Smooth muscle cell (in vitro differentiated cells): Measurements from ENCODE around the gene PGRMC2. TPM values are rescaled to one million over a fixed set of nuclear protein-coding genes. Genes with fewer than 3 reads are reported as not detected.

ENCODE experiments used
- DNase-seq: peaks from one replicate; lab custom pipeline; 2025; ENCODE audit not compliant: unreplicated experiment; lab: John Stamatoyannopoulos, UW
- H2AFZ ChIP-seq: fragments of 200-600 bp; sonication (generic); 2 replicates; pipeline ENCODE4 v1.6.0; 2016; ENCODE audit warnings: antibody characterized with exemption, low read depth, mild to moderate bottlenecking
- H3F3A ChIP-seq: fragments of 200-600 bp; sonication (generic); 2 replicates; pipeline ENCODE4 v1.6.0; 2017; ENCODE audit warnings: antibody characterized with exemption, low read depth
- H3K27ac ChIP-seq: fragments of 200-600 bp; sonication (generic); 2 replicates; pipeline ENCODE4 v1.5.1; 2016; ENCODE audit warnings: low read depth, mild to moderate bottlenecking
- H3K27me3 ChIP-seq: fragments of 200-600 bp; sonication (generic); 2 replicates; pipeline ENCODE4 v1.6.1; 2016; ENCODE audit warnings: low read depth, mild to moderate bottlenecking
- H3K36me3 ChIP-seq: fragments of 200-600 bp; sonication (generic); 2 replicates; pipeline ENCODE4 v1.5.1; 2016; ENCODE audit warnings: low read depth
- H3K4me1 ChIP-seq: fragments of 200-600 bp; sonication (generic); 2 replicates; pipeline ENCODE4 v1.5.1; 2016; ENCODE audit warnings: low read depth
- H3K4me2 ChIP-seq: fragments of 200-600 bp; sonication (generic); 2 replicates; pipeline ENCODE4 v1.6.0; 2016; ENCODE audit warnings: mild to moderate bottlenecking
- H3K4me3 ChIP-seq: fragments of 200-600 bp; sonication (generic); 2 replicates; pipeline ENCODE4 v1.5.1; 2016; ENCODE audit warnings: mild to moderate bottlenecking
- H3K79me2 ChIP-seq: fragments of 200-600 bp; sonication (generic); 2 replicates; pipeline ENCODE4 v1.6.0; 2016; ENCODE audit warnings: low read depth, mild to moderate bottlenecking
- H3K9ac ChIP-seq: fragments of 200-600 bp; sonication (generic); 2 replicates; pipeline ENCODE4 v1.6.0; 2016; ENCODE audit warnings: low read depth
- H3K9me3 ChIP-seq: fragments of 200-600 bp; sonication (generic); replicated peaks from 2 replicates; pipeline ENCODE4 v1.5.1; 2016; ENCODE audit warnings: low read depth
- H4K20me1 ChIP-seq: fragments of 200-600 bp; sonication (generic); 2 replicates; pipeline ENCODE4 v1.6.0; 2016; ENCODE audit warnings: low read depth
- WGBS: methylation state at CpG from one replicate; pipeline ENCODE4 v1.1.7; 2016; ENCODE audit warnings: low lambda C conversion rate; 5-methylcytosine and 5-hydroxymethylcytosine counted together
- polyA plus RNA-seq: library from polyadenylated mRNA; unstranded; fragments of >200 nt; fragmentation: Nextera tagmentation; extraction: Ambion mirVana; gene quantifications from 2 replicates; pipeline ENCODE4 v1.2.1, GENCODE V29; 2016
- total RNA-seq: library from RNA; depleted of rRNA; stranded (reverse); fragments of >200 nt; gene quantifications from 2 replicates; pipeline ENCODE4 v1.2.3, GENCODE V29; 2014
- TF ChIP-seq, protein P1 (sequence below): fragments of 200-600 bp; sonication (generic); IDR thresholded peaks from 2 replicates; pipeline ENCODE4 v1.5.1; 2017; ENCODE audit warnings: borderline replicate concordance, mild to moderate bottlenecking, antibody characterized with exemption; ENCODE audit not compliant: insufficient read depth, poor library complexity, severe bottlenecking

PGRMC2 gene
- total and polyA plus RNA-seq, 2 experiments from 2014 or later = 52.1 to 56.7 TPM

DNA sequence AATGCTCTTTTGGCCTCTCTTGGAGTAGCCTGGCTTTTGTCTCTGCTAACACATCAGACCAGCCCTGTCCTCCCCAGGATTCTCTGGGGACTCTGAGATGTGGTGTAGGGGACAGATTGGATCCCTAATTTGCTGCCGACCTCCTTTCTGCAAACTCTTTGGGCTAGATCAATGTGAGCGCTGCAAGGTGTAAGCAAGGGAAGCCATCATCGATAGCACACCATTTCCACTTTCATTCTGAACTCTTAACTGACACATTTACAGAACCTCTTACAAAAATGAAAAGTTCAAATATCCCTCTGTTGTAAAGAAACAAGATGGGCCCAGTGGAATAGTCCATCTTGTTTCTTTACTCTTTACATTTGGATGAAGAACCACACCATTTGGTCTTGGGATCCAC, 46.6 kb downstream of the PGRMC2 start:
- TF ChIP-seq, protein P1, sequence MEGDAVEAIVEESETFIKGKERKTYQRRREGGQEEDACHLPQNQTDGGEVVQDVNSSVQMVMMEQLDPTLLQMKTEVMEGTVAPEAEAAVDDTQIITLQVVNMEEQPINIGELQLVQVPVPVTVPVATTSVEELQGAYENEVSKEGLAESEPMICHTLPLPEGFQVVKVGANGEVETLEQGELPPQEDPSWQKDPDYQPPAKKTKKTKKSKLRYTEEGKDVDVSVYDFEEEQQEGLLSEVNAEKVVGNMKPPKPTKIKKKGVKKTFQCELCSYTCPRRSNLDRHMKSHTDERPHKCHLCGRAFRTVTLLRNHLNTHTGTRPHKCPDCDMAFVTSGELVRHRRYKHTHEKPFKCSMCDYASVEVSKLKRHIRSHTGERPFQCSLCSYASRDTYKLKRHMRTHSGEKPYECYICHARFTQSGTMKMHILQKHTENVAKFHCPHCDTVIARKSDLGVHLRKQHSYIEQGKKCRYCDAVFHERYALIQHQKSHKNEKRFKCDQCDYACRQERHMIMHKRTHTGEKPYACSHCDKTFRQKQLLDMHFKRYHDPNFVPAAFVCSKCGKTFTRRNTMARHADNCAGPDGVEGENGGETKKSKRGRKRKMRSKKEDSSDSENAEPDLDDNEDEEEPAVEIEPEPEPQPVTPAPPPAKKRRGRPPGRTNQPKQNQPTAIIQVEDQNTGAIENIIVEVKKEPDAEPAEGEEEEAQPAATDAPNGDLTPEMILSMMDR = no peak
- no peak overlapping the region for H3K4me2 ChIP-seq
- no peak for DNase-seq
- H3K36me3 ChIP-seq = no peaks in the 10 kb centered on the region
- no peaks in the 10 kb centered on the region for H3K4me1 ChIP-seq
- H3K9me3 ChIP-seq = no peaks in the 10 kb centered on the region
- no peaks in the 10 kb centered on the region for H3K79me2 ChIP-seq
- H3K27ac ChIP-seq = peak overlapping the region; percentile 82
- H3K27me3 ChIP-seq = no peaks in the 10 kb centered on the region
- no peaks in the 10 kb centered on the region for H4K20me1 ChIP-seq
- 99% methylated on average over 3 of the region's 3 CpGs for WGBS
- H2AFZ ChIP-seq = no peak overlapping the region
- no peak overlapping the region for H3K4me3 ChIP-seq
- no peaks in the 10 kb centered on the region for H3F3A ChIP-seq
- peak overlapping the region; percentile 43 for H3K9ac ChIP-seq

DNA sequence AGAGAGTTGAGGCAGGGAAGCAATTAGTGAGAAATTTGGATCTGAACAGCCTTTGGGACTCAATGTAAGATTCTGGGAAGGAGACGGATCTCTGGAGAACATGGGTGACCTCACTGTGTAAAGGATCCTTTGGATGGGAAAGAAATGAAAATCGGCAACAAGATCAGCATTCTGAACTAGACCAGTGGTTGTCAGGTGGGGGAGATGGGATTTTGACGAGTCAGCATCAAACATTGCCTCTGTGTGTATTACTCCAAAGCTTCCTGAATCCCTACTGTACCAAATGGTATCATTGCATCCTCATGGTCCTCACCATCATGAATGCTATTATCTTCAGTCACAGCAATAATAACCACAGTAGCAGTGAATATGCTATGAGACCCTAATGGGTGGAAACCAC, 52.8 kb downstream of the PGRMC2 start:
- 86% methylated on average over 3 of the region's 3 CpGs for WGBS
- Histone ChIP-seq H3K79me2 (no peaks in the 10 kb centered on the region), H4K20me1 (no peaks in the 10 kb centered on the region), H3K27ac (no peak overlapping the region), H3K4me2 (no peak overlapping the region), H3K36me3 (no peaks in the 10 kb centered on the region), H3K4me3 (no peak overlapping the region), H2AFZ (no peak overlapping the region), H3F3A (no peaks in the 10 kb centered on the region), H3K9me3 (no peaks in the 10 kb centered on the region), H3K9ac (no peak overlapping the region), H3K4me1 (no peaks in the 10 kb centered on the region), H3K27me3 (no peaks in the 10 kb centered on the region)
- TF ChIP-seq, protein P1 = no peak
- DNase-seq = no peak

DNA sequence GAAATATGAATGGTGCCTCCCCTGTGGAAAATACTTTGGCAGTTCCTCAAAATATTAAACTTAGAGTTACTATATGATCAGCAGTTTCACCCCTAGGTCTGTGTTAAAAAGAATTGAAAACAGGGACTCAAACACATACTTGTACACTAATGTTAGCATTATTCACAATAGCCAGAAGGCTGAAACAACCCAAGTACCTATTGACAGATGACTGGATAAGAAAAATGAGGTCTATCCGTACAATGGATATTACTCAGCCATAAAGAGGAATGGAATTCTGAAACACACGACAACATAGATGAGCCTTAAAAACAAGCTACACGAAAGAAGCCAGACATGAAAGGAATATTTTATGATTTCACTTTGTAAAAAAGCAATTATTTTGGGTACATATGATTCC, 54.9 kb downstream of the PGRMC2 start:
- Histone ChIP-seq H3K4me3 (no peak overlapping the region), H3K4me2 (no peak overlapping the region), H3K27me3 (no peaks in the 10 kb centered on the region), H3K27ac (peak overlapping the region; percentile 47), H4K20me1 (no peaks in the 10 kb centered on the region), H3K4me1 (peaks cover 4% of the 10 kb centered on the region), H3K9me3 (no peaks in the 10 kb centered on the region), H3K36me3 (no peaks in the 10 kb centered on the region), H3F3A (no peaks in the 10 kb centered on the region), H3K79me2 (no peaks in the 10 kb centered on the region), H2AFZ (no peak overlapping the region), H3K9ac (no peak overlapping the region)
- 69% methylated on average over 3 of the region's 3 CpGs for WGBS
- TF ChIP-seq, protein P1 = no peak
- DNase-seq = no peak
